H9 (cell line): ENCODE data around the gene PRDM2. TPM values are rescaled to one million over a fixed set of nuclear protein-coding genes. Genes with fewer than 3 reads are reported as not detected.

Experiments used
- DNase-seq: peaks from one replicate; pipeline ENCODE4 v3.0.0-alpha.2; 2017
- H2AFZ ChIP-seq: one replicate; pipeline ENCODE4 v1.6.1; 2013; ENCODE audit warnings: mild to moderate bottlenecking, low read length, control low read depth, moderate library complexity
- H2AK5ac ChIP-seq: 2 replicates; pipeline ENCODE4 v1.6.1; 2013; ENCODE audit warnings: low read length, control low read depth, mixed read lengths; ENCODE audit not compliant: insufficient read length
- H2BK120ac ChIP-seq: one replicate; pipeline ENCODE4 v1.6.1; 2013; ENCODE audit warnings: low read depth, mild to moderate bottlenecking, low read length, control low read depth, inconsistent platforms; ENCODE audit not compliant: poor library complexity, severe bottlenecking
- H2BK12ac ChIP-seq: 2 replicates; pipeline ENCODE4 v1.6.1; 2013; ENCODE audit warnings: low read length, control low read depth, mixed read lengths, low read depth; ENCODE audit not compliant: insufficient read length
- H2BK15ac ChIP-seq: 2 replicates; pipeline ENCODE4 v1.6.1; 2013; ENCODE audit warnings: low read depth, low read length, control low read depth
- H2BK20ac ChIP-seq: one replicate; pipeline ENCODE4 v1.6.1; 2013; ENCODE audit warnings: low read depth, mild to moderate bottlenecking, low read length, control low read depth, inconsistent platforms; ENCODE audit not compliant: poor library complexity, severe bottlenecking
- H2BK5ac ChIP-seq: 2 replicates; pipeline ENCODE4 v1.6.1; 2013; ENCODE audit warnings: low read length, control low read depth, mixed read lengths; ENCODE audit not compliant: insufficient read length
- H3K14ac ChIP-seq: 2 replicates; pipeline ENCODE4 v1.6.1; 2013; ENCODE audit warnings: low read length, control low read depth; ENCODE audit not compliant: insufficient read depth
- H3K18ac ChIP-seq: 2 replicates; pipeline ENCODE4 v1.6.1; 2013; ENCODE audit warnings: low read depth, mild to moderate bottlenecking, mixed read lengths, low read length, control low read depth; ENCODE audit not compliant: insufficient read length
- H3K23ac ChIP-seq: 2 replicates; pipeline ENCODE4 v1.6.1; 2013; ENCODE audit warnings: low read length, control low read depth, mixed read lengths, low read depth; ENCODE audit not compliant: insufficient read length
- H3K23me2 ChIP-seq: 2 replicates; pipeline ENCODE4 v1.6.1; 2013; ENCODE audit warnings: low read depth, mild to moderate bottlenecking, mixed read lengths, low read length, control low read depth; ENCODE audit not compliant: insufficient read length, poor library complexity, severe bottlenecking
- H3K27ac ChIP-seq: 2 replicates; pipeline ENCODE4 v1.5.1; 2013; ENCODE audit warnings: low read length, control low read depth, mixed read lengths, low read depth; ENCODE audit not compliant: insufficient read length
- H3K27me3 ChIP-seq: 2 replicates; pipeline ENCODE4 v1.6.1; 2013; ENCODE audit warnings: low read length, control low read depth, inconsistent platforms; ENCODE audit not compliant: insufficient read depth
- H3K4ac ChIP-seq: 2 replicates; pipeline ENCODE4 v1.6.1; 2013; ENCODE audit warnings: low read depth, mild to moderate bottlenecking, control low read depth, inconsistent platforms, low read length, moderate library complexity
- H3K4me1 ChIP-seq: 2 replicates; pipeline ENCODE4 v1.6.1; 2013; ENCODE audit warnings: low read length, control low read depth, inconsistent platforms; ENCODE audit not compliant: insufficient read depth
- H3K4me2 ChIP-seq: 2 replicates; pipeline ENCODE4 v1.6.1; 2013; ENCODE audit warnings: low read length, control low read depth, mixed read lengths; ENCODE audit not compliant: insufficient read length, insufficient read depth
- H3K56ac ChIP-seq: 2 replicates; pipeline ENCODE4 v1.6.1; 2013; ENCODE audit warnings: low read depth, mild to moderate bottlenecking, mixed read lengths, low read length, control low read depth; ENCODE audit not compliant: insufficient read length
- H3K79me1 ChIP-seq: 2 replicates; pipeline ENCODE4 v1.6.1; 2013; ENCODE audit warnings: low read depth, mild to moderate bottlenecking, moderate library complexity, low read length, control low read depth, inconsistent platforms; ENCODE audit not compliant: insufficient read depth, poor library complexity, severe bottlenecking
- H3K79me2 ChIP-seq: 2 replicates; pipeline ENCODE4 v1.6.1; 2013; ENCODE audit warnings: low read length, control low read depth, inconsistent platforms; ENCODE audit not compliant: insufficient read depth
- H3K9ac ChIP-seq: 2 replicates; pipeline ENCODE4 v1.6.1; 2013; ENCODE audit warnings: low read length, control low read depth, mixed read lengths; ENCODE audit not compliant: insufficient read length; ENCODE audit errors: extremely low read depth
- H3K9me3 ChIP-seq: one replicate; pipeline ENCODE4 v1.6.1; 2013; ENCODE audit warnings: low read depth, low read length, inconsistent platforms; ENCODE audit not compliant: control insufficient read depth
- H3T11ph ChIP-seq: one replicate; pipeline ENCODE4 v1.6.1; 2013; ENCODE audit warnings: mild to moderate bottlenecking, low read length, control low read depth, inconsistent platforms
- H4K20me1 ChIP-seq: one replicate; pipeline ENCODE4 v1.6.1; 2013; ENCODE audit not compliant: control insufficient read depth, insufficient read length, insufficient read depth
- H4K5ac ChIP-seq: 2 replicates; pipeline ENCODE4 v1.6.1; 2013; ENCODE audit warnings: low read depth, mild to moderate bottlenecking, mixed read lengths, low read length, control low read depth; ENCODE audit not compliant: insufficient read length
- H4K8ac ChIP-seq: replicated peaks from 2 replicates; pipeline ENCODE4 v1.6.1; 2013; ENCODE audit warnings: low read length, control low read depth, mixed read lengths, low read depth; ENCODE audit not compliant: insufficient read length
- H4K91ac ChIP-seq: 2 replicates; pipeline ENCODE4 v1.6.1; 2013; ENCODE audit warnings: low read depth, mild to moderate bottlenecking, moderate library complexity, mixed read lengths, low read length, control low read depth; ENCODE audit not compliant: insufficient read length
- H3K27ac Mint-ChIP-seq, 3 experiments: 2 replicates in 2 of 3; 3 replicates in 1 of 3; pipeline ENCODE4 v1.8.0; 2020 to 2021; ENCODE audit warnings: mixed read lengths in 3 of 3, mild to moderate bottlenecking in 1 of 3, moderate library complexity in 1 of 3
- H3K27me3 Mint-ChIP-seq: 2 replicates; pipeline ENCODE4 v1.8.0; 2021; ENCODE audit warnings: low read depth, mild to moderate bottlenecking, moderate library complexity, mixed read lengths
- H3K36me3 Mint-ChIP-seq, 3 experiments: 2 replicates in 2 of 3; 3 replicates in 1 of 3; pipeline ENCODE4 v1.8.0; 2020 to 2021; ENCODE audit warnings: low read depth in 3 of 3, mixed read lengths in 3 of 3; ENCODE audit not compliant: insufficient read depth in 1 of 3
- H3K4me1 Mint-ChIP-seq, 2 experiments: 2 replicates each; pipeline ENCODE4 v1.8.0; 2020; ENCODE audit warnings: mixed read lengths in 2 of 2
- H3K4me3 Mint-ChIP-seq, 2 experiments: 2 replicates in 1 of 2; 3 replicates in 1 of 2; pipeline ENCODE4 v1.8.0; 2020 to 2021; ENCODE audit warnings: mild to moderate bottlenecking in 2 of 2, mixed read lengths in 2 of 2, moderate library complexity in 1 of 2
- H3K9me3 Mint-ChIP-seq, 2 experiments: 2 replicates in 1 of 2; 3 replicates in 1 of 2; pipeline ENCODE4 v1.8.0; 2020; ENCODE audit warnings: mild to moderate bottlenecking in 2 of 2, mixed read lengths in 2 of 2, moderate library complexity in 1 of 2
- CTCF ChIP-seq: fragments of 200-600 bp; sonication (generic); conservative IDR thresholded peaks from 3 replicates; pipeline ENCODE4 v1.8.0; 2021; ENCODE audit warnings: antibody characterized with exemption, mild to moderate bottlenecking
- WGBS: extraction: QIAGEN DNeasy Blood & Tissue Kit; methylation state at CpG from one replicate; pipeline ENCODE4 v1.1.7; 2013; ENCODE audit warnings: missing lambda C conversion rate, low lambda C conversion rate, mixed read lengths; ENCODE audit not compliant: insufficient read length; ENCODE audit errors: extremely low coverage; 5-methylcytosine and 5-hydroxymethylcytosine counted together
- total RNA-seq: library from RNA; stranded (reverse); gene quantifications from 2 replicates; pipeline ENCODE4 v1.2.1, GENCODE V29; 2021

Gene PRDM2
- total RNA-seq, 1 experiment from 2014 or later, result 24.5 TPM

- WGBS, result no CpG with 5 or more reads among the region's 11 CpGs
- no peak overlapping the region for H3T11ph ChIP-seq
- Mint-ChIP-seq H3K27me3 (peaks cover 3% of the 10 kb centered on the region; the same call in 1 of the 2 replicates), H3K27ac (peak overlapping the region in 1 of 3 experiments; percentile 41; a peak in 1 of 7 replicates), H3K9me3 (no peaks in the 10 kb centered on the region), H3K36me3 (peaks cover 0 to 2% (median 0%) of the 10 kb centered on the region in 3 experiments; a peak in 1 of 7 replicates), H3K4me1 (peaks cover 2 to 16% of the 10 kb centered on the region in 2 experiments; a peak in 3 of 4 replicates), H3K4me3 (no peak overlapping the region)
- H2BK5ac ChIP-seq, result no peak overlapping the region
- no peaks in the 10 kb centered on the region for H4K20me1 ChIP-seq
- no peak overlapping the region for H3K4me2 ChIP-seq
- no peak overlapping the region for H2AFZ ChIP-seq
- TF ChIP-seq CTCF, result no peak
- no peaks in the 10 kb centered on the region for H3K9me3 ChIP-seq
- no peaks in the 10 kb centered on the region for H3K79me2 ChIP-seq
- no peak overlapping the region for H2BK12ac ChIP-seq
- H4K91ac ChIP-seq, result no peak overlapping the region
- no peaks in the 10 kb centered on the region for H3K4me1 ChIP-seq
- H3K56ac ChIP-seq, result no peak overlapping the region
- no peak for DNase-seq
- H2BK20ac ChIP-seq, result no peak overlapping the region
- no peak overlapping the region for H3K4ac ChIP-seq
- no peak overlapping the region for H3K9ac ChIP-seq
- no peak overlapping the region for H3K23ac ChIP-seq
- H2BK15ac ChIP-seq, result no peak overlapping the region
- H2BK120ac ChIP-seq, result no peak overlapping the region
- H3K27me3 ChIP-seq, result no peaks in the 10 kb centered on the region
- no peaks in the 10 kb centered on the region for H3K23me2 ChIP-seq
- H2AK5ac ChIP-seq, result no peak overlapping the region
- H3K14ac ChIP-seq, result no peak overlapping the region
- H3K79me1 ChIP-seq, result no peaks in the 10 kb centered on the region
- H3K27ac ChIP-seq, result no peak overlapping the region
- H4K5ac ChIP-seq, result no peak overlapping the region
- H3K18ac ChIP-seq, result no peak overlapping the region
- H4K8ac ChIP-seq, result no peak overlapping the region
Measured at GRCh38 chr1:13804240-13804633, 104.2 kb downstream of the PRDM2 start.
